GM23248 (cell line): ENCODE results near the gene ADGRL4.

Experiments used
- EZH2 ChIP-seq: fragments of 200-600 bp; sonication (generic); IDR thresholded peaks from 2 replicates; pipeline ENCODE4 v1.6.1; 2018; ENCODE audit warnings: antibody characterized with exemption, mild to moderate bottlenecking; ENCODE audit not compliant: insufficient read depth, poor library complexity, severe bottlenecking
- EZH2phosphoT487 ChIP-seq: fragments of 200-600 bp; sonication (generic); IDR thresholded peaks from 2 replicates; pipeline ENCODE4 v1.6.1; 2018; ENCODE audit warnings: antibody characterized with exemption, moderate library complexity, mild to moderate bottlenecking, low read depth; ENCODE audit not compliant: insufficient read depth

GRCh38 chr1:78854556-78854955 is 152.0 kb downstream of the ADGRL4 start:
- TF ChIP-seq EZH2 (no peak), EZH2phosphoT487 (no peak)
